ENCODE results near the gene DLX2. TPM values are rescaled to one million over a fixed set of nuclear protein-coding genes. Genes with fewer than 3 reads are reported as not detected.
"Not testable (repeated sequence)": the region's sequence is repeated elsewhere in the genome, so short reads cannot be mapped to it uniquely, and the experiment has no call there.

The DLX2 gene
- polyA plus RNA-seq, 1 donor: 1.1 TPM

GRCh38 chr2:172063446-172063845 lies 39.3 kb downstream of the DLX2 start:
- DNase-seq: no peak
- Histone ChIP-seq H3K4me3 (ENCODE audit: low read length) (no peak overlapping the region), H3K27ac (ENCODE audit: low read length) (no peak overlapping the region), H3K36me3 (ENCODE audit: control insufficient read depth, insufficient read depth, low read length) (no peaks in the 10 kb centered on the region), H3K27me3 (ENCODE audit: control insufficient read depth, insufficient read depth, low read length) (no peaks in the 10 kb centered on the region), H3K4me1 (ENCODE audit: control insufficient read depth, insufficient read depth, low read length) (no peaks in the 10 kb centered on the region), H3K9me3 (ENCODE audit: control insufficient read depth, low read depth, low read length) (no peaks in the 10 kb centered on the region)
- 100% methylated on average over 1 of the region's 9 CpGs for WGBS (ENCODE audit: insufficient coverage, low lambda C conversion rate)

- no peaks in the 10 kb centered on the region for H3K4me1 ChIP-seq (ENCODE audit: control insufficient read depth, insufficient read depth, low read length)
- H3K9me3 ChIP-seq (ENCODE audit: control insufficient read depth, low read depth, low read length): no peaks in the 10 kb centered on the region
- no peak overlapping the region for H3K4me3 ChIP-seq (ENCODE audit: low read length)
- H3K27me3 ChIP-seq (ENCODE audit: control insufficient read depth, insufficient read depth, low read length): no peaks in the 10 kb centered on the region
- H3K36me3 ChIP-seq (ENCODE audit: control insufficient read depth, insufficient read depth, low read length): no peaks in the 10 kb centered on the region
- DNase-seq: no peak
- WGBS (ENCODE audit: insufficient coverage, low lambda C conversion rate): no CpG with 5 or more reads among the region's 1 CpG
- no peak overlapping the region for H3K27ac ChIP-seq (ENCODE audit: low read length)
Measured at GRCh38 chr2:172062402-172063004, 40.2 kb downstream of the DLX2 start.

GRCh38 chr2:172060118-172060517 lies 42.6 kb downstream of the DLX2 start:
- 100% methylated on average over 1 of the region's 5 CpGs for WGBS (ENCODE audit: insufficient coverage, low lambda C conversion rate)
- H3K27ac ChIP-seq (ENCODE audit: low read length); H3K36me3 ChIP-seq (ENCODE audit: control insufficient read depth, insufficient read depth, low read length); H3K4me3 ChIP-seq (ENCODE audit: low read length); H3K9me3 ChIP-seq (ENCODE audit: control insufficient read depth, low read depth, low read length); H3K27me3 ChIP-seq (ENCODE audit: control insufficient read depth, insufficient read depth, low read length); DNase-seq; H3K4me1 ChIP-seq (ENCODE audit: control insufficient read depth, insufficient read depth, low read length): not testable (repeated sequence)

- WGBS (ENCODE audit: insufficient coverage, low lambda C conversion rate): 100% methylated on average over 3 of the region's 5 CpGs
- no peaks in the 10 kb centered on the region for H3K4me1 ChIP-seq (ENCODE audit: control insufficient read depth, insufficient read depth, low read length)
- H3K27ac ChIP-seq (ENCODE audit: low read length): no peak overlapping the region
- H3K27me3 ChIP-seq (ENCODE audit: control insufficient read depth, insufficient read depth, low read length): no peaks in the 10 kb centered on the region
- no peaks in the 10 kb centered on the region for H3K36me3 ChIP-seq (ENCODE audit: control insufficient read depth, insufficient read depth, low read length)
- no peak overlapping the region for H3K4me3 ChIP-seq (ENCODE audit: low read length)
- H3K9me3 ChIP-seq (ENCODE audit: control insufficient read depth, low read depth, low read length): no peaks in the 10 kb centered on the region
- DNase-seq: no peak
Measured at GRCh38 chr2:172058660-172059059, 44.0 kb downstream of the DLX2 start.

- WGBS (ENCODE audit: insufficient coverage, low lambda C conversion rate): no CpG with 5 or more reads among the region's 2 CpGs
- Histone ChIP-seq H3K9me3 (ENCODE audit: control insufficient read depth, low read depth, low read length) (no peaks in the 10 kb centered on the region), H3K4me3 (ENCODE audit: low read length) (no peak overlapping the region), H3K36me3 (ENCODE audit: control insufficient read depth, insufficient read depth, low read length) (no peaks in the 10 kb centered on the region), H3K27ac (ENCODE audit: low read length) (no peak overlapping the region), H3K4me1 (ENCODE audit: control insufficient read depth, insufficient read depth, low read length) (no peaks in the 10 kb centered on the region), H3K27me3 (ENCODE audit: control insufficient read depth, insufficient read depth, low read length) (no peaks in the 10 kb centered on the region)
- no peak for DNase-seq
Measured at GRCh38 chr2:172056293-172056692, 46.4 kb downstream of the DLX2 start.

- no peak overlapping the region for H3K4me3 ChIP-seq (ENCODE audit: low read length)
- no peaks in the 10 kb centered on the region for H3K27me3 ChIP-seq (ENCODE audit: control insufficient read depth, insufficient read depth, low read length)
- H3K36me3 ChIP-seq (ENCODE audit: control insufficient read depth, insufficient read depth, low read length): no peaks in the 10 kb centered on the region
- H3K27ac ChIP-seq (ENCODE audit: low read length): no peak overlapping the region
- WGBS (ENCODE audit: insufficient coverage, low lambda C conversion rate): 100% methylated on average over 1 of the region's 1 CpG
- H3K9me3 ChIP-seq (ENCODE audit: control insufficient read depth, low read depth, low read length): no peaks in the 10 kb centered on the region
- DNase-seq: no peak
- H3K4me1 ChIP-seq (ENCODE audit: control insufficient read depth, insufficient read depth, low read length): no peaks in the 10 kb centered on the region
Measured at GRCh38 chr2:172053486-172053885, 49.2 kb downstream of the DLX2 start.

- peak; percentile 1 to 26 for DNase-seq
- 81% methylated on average over 3 of the region's 4 CpGs for WGBS (ENCODE audit: insufficient coverage, low lambda C conversion rate)
- Histone ChIP-seq H3K27ac (ENCODE audit: low read length) (no peak overlapping the region), H3K4me1 (ENCODE audit: control insufficient read depth, insufficient read depth, low read length) (no peaks in the 10 kb centered on the region), H3K27me3 (ENCODE audit: control insufficient read depth, insufficient read depth, low read length) (no peaks in the 10 kb centered on the region), H3K4me3 (ENCODE audit: low read length) (no peak overlapping the region), H3K9me3 (ENCODE audit: control insufficient read depth, low read depth, low read length) (no peaks in the 10 kb centered on the region), H3K36me3 (ENCODE audit: control insufficient read depth, insufficient read depth, low read length) (no peaks in the 10 kb centered on the region)
Measured at GRCh38 chr2:172052000-172052983, 50.4 kb downstream of the DLX2 start.

GRCh38 chr2:172050479-172051125 lies 52.1 kb downstream of the DLX2 start:
- H3K9me3 ChIP-seq (ENCODE audit: control insufficient read depth, low read depth, low read length): no peaks in the 10 kb centered on the region
- H3K4me1 ChIP-seq (ENCODE audit: control insufficient read depth, insufficient read depth, low read length): no peaks in the 10 kb centered on the region
- H3K27ac ChIP-seq (ENCODE audit: low read length): no peak overlapping the region
- H3K4me3 ChIP-seq (ENCODE audit: low read length): no peak overlapping the region
- DNase-seq: no peak
- no peaks in the 10 kb centered on the region for H3K36me3 ChIP-seq (ENCODE audit: control insufficient read depth, insufficient read depth, low read length)
- H3K27me3 ChIP-seq (ENCODE audit: control insufficient read depth, insufficient read depth, low read length): no peaks in the 10 kb centered on the region
- WGBS (ENCODE audit: insufficient coverage, low lambda C conversion rate): no CpG with 5 or more reads among the region's 1 CpG

- DNase-seq: no peak
- Histone ChIP-seq H3K27me3 (ENCODE audit: control insufficient read depth, insufficient read depth, low read length) (no peaks in the 10 kb centered on the region), H3K27ac (ENCODE audit: low read length) (no peak overlapping the region), H3K4me3 (ENCODE audit: low read length) (no peak overlapping the region), H3K9me3 (ENCODE audit: control insufficient read depth, low read depth, low read length) (no peaks in the 10 kb centered on the region), H3K4me1 (ENCODE audit: control insufficient read depth, insufficient read depth, low read length) (no peaks in the 10 kb centered on the region), H3K36me3 (ENCODE audit: control insufficient read depth, insufficient read depth, low read length) (no peaks in the 10 kb centered on the region)
- no CpG with 5 or more reads among the region's 2 CpGs for WGBS (ENCODE audit: insufficient coverage, low lambda C conversion rate)
Measured at GRCh38 chr2:172049567-172050120, 53.1 kb downstream of the DLX2 start.

Measured in large intestine (tissue), 3 donors.